Stomach (tissue), 9 donors: ENCODE data around the gene ATP5F1D. TPM values are rescaled to one million over a fixed set of nuclear protein-coding genes. Genes with fewer than 3 reads are reported as not detected.

Experiments used
- DNase-seq, 2 donors: peaks; one replicate each; pipeline versions ENCODE4 v3.0.0 to v3.0.0-alpha.2; 2013 to 2019
- H3K27ac ChIP-seq, 5 donors: fragments of 200-600 bp in 4 of 5; sonication (generic) in 4 of 5; one replicate each; pipeline ENCODE4 v1.5.1; 2013 to 2019; ENCODE audit warnings: mild to moderate bottlenecking in 1 of 5, moderate library complexity in 1 of 5
- H3K27me3 ChIP-seq, 3 donors: fragments of 200-600 bp; sonication (generic); one replicate each; pipeline ENCODE4 v1.5.1; 2017 to 2019; ENCODE audit warnings: mixed run types in 1 of 3
- H3K36me3 ChIP-seq, 4 donors: fragments of 200-600 bp; sonication (generic); 1 replicate in 3 of 4; 2 replicates in 1 of 4; pipeline ENCODE4 v1.5.1; 2016 to 2019
- H3K4me1 ChIP-seq, 4 donors: fragments of 200-600 bp; sonication (generic); one replicate each; pipeline ENCODE4 v1.5.1; 2016 to 2019
- H3K4me3 ChIP-seq, 4 donors: fragments of 200-600 bp; sonication (generic) in 3 of 4; one replicate each; pipeline ENCODE4 v1.5.1; 2016 to 2019; ENCODE audit warnings: mild to moderate bottlenecking in 1 of 4
- H3K9me3 ChIP-seq, 4 donors: fragments of 200-600 bp; sonication (generic); one replicate each; pipeline ENCODE4 v1.5.1; 2016 to 2019
- CTCF ChIP-seq, 7 experiments: fragments of 450-650 bp in 4 of 7; fragments of 200-600 bp in 3 of 7; sonication (generic) in 3 of 7; IDR thresholded peaks; one replicate each; pipeline ENCODE4 v1.5.1; 2016 to 2019; ENCODE audit warnings: antibody characterized with exemption in 7 of 7, control low read depth in 2 of 7, mild to moderate bottlenecking in 1 of 7
- EP300 ChIP-seq: sonication (generic); formaldehyde crosslinking; IDR thresholded peaks from one replicate; pipeline ENCODE4 v1.6.1; 2017; ENCODE audit warnings: antibody characterized with exemption
- POLR2A ChIP-seq, 4 donors: fragments of 450-650 bp; IDR thresholded peaks; one replicate each; pipeline ENCODE4 v1.6.1; 2016; ENCODE audit warnings: antibody characterized with exemption in 4 of 4, control low read depth in 2 of 4, mild to moderate bottlenecking in 1 of 4, moderate library complexity in 1 of 4
- POLR2AphosphoS5 ChIP-seq, 3 donors: sonication (generic); formaldehyde crosslinking; IDR thresholded peaks; one replicate each; pipeline ENCODE4 v1.6.1; 2016; ENCODE audit warnings: antibody characterized with exemption in 3 of 3
- WGBS, 5 donors: extraction: QIAGEN DNeasy Blood & Tissue Kit in 3 of 5; methylation state at CpG; one replicate each; pipeline versions ENCODE4 v1.1.5 to v1.1.7; 2013 to 2018; 5-methylcytosine and 5-hydroxymethylcytosine counted together
- intact Hi-C: fragments of 100-400 bp; cut with DNase I; formaldehyde crosslinking; loops from one replicate; pipeline ENCODE4 v1.15.1; 2023; ENCODE audit warnings: low total_unique reads
- polyA plus RNA-seq, 3 donors: library from polyadenylated mRNA; stranded (reverse); fragments of 200-250 nt; gene quantifications; one replicate each; pipeline ENCODE4 v1.2.3, GENCODE V29; 2013
- total RNA-seq, 5 donors: library from RNA; depleted of rRNA; stranded (reverse); fragments of >200 nt; gene quantifications; one replicate each; pipeline versions ENCODE4 v1.1.0 to v1.2.3, GENCODE V29; 2014 to 2016
- donor health status: healthy with polysubstance abuse.
- donor health status: Bipolar disorder and iron deficiency.
- donor health status: healthy.

Gene ATP5F1D
- total and polyA plus RNA-seq, 8 donors: 26.4 to 905 (median 272) TPM

- intact Hi-C loops: no loop called here
- 95 to 97% (median 96%) methylated on average over 66 to 100 of the region's 100 CpGs for WGBS, 5 donors
- no peak for TF ChIP-seq POLR2A (IDR thresholded peaks at IDR 0.05)
- TF ChIP-seq EP300: no peak
- no peak for TF ChIP-seq POLR2AphosphoS5 (IDR thresholded peaks at IDR 0.05)
- no peak for TF ChIP-seq CTCF (IDR thresholded peaks at IDR 0.05)
- peaks cover 26 to 49% (median 43%) of the 10 kb centered on the region in 4 donors for H3K4me1 ChIP-seq
- H3K9me3 ChIP-seq: no peaks in the 10 kb centered on the region
- H3K4me3 ChIP-seq: no peak overlapping the region
- H3K36me3 ChIP-seq: peaks cover 26 to 51% (median 51%) of the 10 kb centered on the region in 4 donors
- H3K27ac ChIP-seq: peak overlapping the region in 1 of 5 donors; percentile 63
- no peak for DNase-seq
- H3K27me3 ChIP-seq: no peaks in the 10 kb centered on the region
Observed at GRCh38 chr19:1228161-1228957, 13.2 kb upstream of the ATP5F1D start.

GRCh38 chr19:1229056-1229923, 12.3 kb upstream of the ATP5F1D start:
- DNase-seq: no peak
- no peaks in the 10 kb centered on the region for H3K9me3 ChIP-seq
- no peaks in the 10 kb centered on the region for H3K27me3 ChIP-seq
- TF ChIP-seq POLR2A (IDR thresholded peaks at IDR 0.05): no peak
- no peak for TF ChIP-seq EP300
- TF ChIP-seq POLR2AphosphoS5 (IDR thresholded peaks at IDR 0.05): no peak
- TF ChIP-seq CTCF (IDR thresholded peaks at IDR 0.05): no peak
- no peak overlapping the region for H3K4me3 ChIP-seq
- WGBS, 5 donors: 89 to 97% (median 93%) methylated on average over 33 to 158 of the region's 158 CpGs
- peaks cover 20 to 42% (median 42%) of the 10 kb centered on the region in 4 donors for H3K36me3 ChIP-seq
- peaks cover 30 to 55% (median 46%) of the 10 kb centered on the region in 4 donors for H3K4me1 ChIP-seq
- intact Hi-C loops: no loop called here
- no peak overlapping the region for H3K27ac ChIP-seq

GRCh38 chr19:1229924-1230782, 11.4 kb upstream of the ATP5F1D start:
- no peaks in the 10 kb centered on the region for H3K9me3 ChIP-seq
- H3K36me3 ChIP-seq: peaks cover 20 to 38% (median 33%) of the 10 kb centered on the region in 4 donors
- peaks cover 0 to under 1% (median 0%) of the 10 kb centered on the region in 3 donors for H3K27me3 ChIP-seq
- TF ChIP-seq POLR2A (IDR thresholded peaks at IDR 0.05) (no peak), EP300 (no peak), POLR2AphosphoS5 (IDR thresholded peaks at IDR 0.05) (no peak), CTCF (IDR thresholded peaks at IDR 0.05) (no peak)
- intact Hi-C loops: no loop called here
- no peak for DNase-seq
- H3K27ac ChIP-seq: no peak overlapping the region
- H3K4me1 ChIP-seq: peaks cover 30 to 60% (median 48%) of the 10 kb centered on the region in 4 donors
- WGBS, 5 donors: 72 to 86% (median 76%) methylated on average over 37 to 61 of the region's 61 CpGs; no CpG with 5 or more reads in 1 of the 5 donors
- no peak overlapping the region for H3K4me3 ChIP-seq
